Fibroblast of lung (primary cell): ENCODE data around the gene IL23A. TPM values are rescaled to one million over a fixed set of nuclear protein-coding genes. Genes with fewer than 3 reads are reported as not detected.

Experiments
- DNase-seq, 2 donors: peaks; one replicate each; pipeline versions ENCODE4 v3.0.0 to v3.0.0-alpha.2; 2010; ENCODE audit warnings: low read depth in 2 of 2
- H2AFZ ChIP-seq: 2 replicates; pipeline ENCODE4 v1.5.1; 2012; ENCODE audit warnings: low read length, control low read depth, inconsistent platforms
- H3K27ac ChIP-seq: 2 replicates; pipeline ENCODE4 v1.5.1; 2011; ENCODE audit warnings: low read length, control low read depth; ENCODE audit not compliant: insufficient read depth
- H3K27me3 ChIP-seq: 2 replicates; pipeline ENCODE4 v1.5.1; 2011; ENCODE audit warnings: mild to moderate bottlenecking, low read length; ENCODE audit not compliant: control insufficient read depth, insufficient read depth
- H3K36me3 ChIP-seq: 2 replicates; pipeline ENCODE4 v1.5.1; 2011; ENCODE audit warnings: low read length; ENCODE audit not compliant: control insufficient read depth, insufficient read depth
- H3K4me1 ChIP-seq: 2 replicates; pipeline ENCODE4 v1.5.1; 2011; ENCODE audit warnings: low read length; ENCODE audit not compliant: control insufficient read depth, insufficient read depth; ENCODE audit errors: extremely low read depth
- H3K4me2 ChIP-seq: 2 replicates; pipeline ENCODE4 v1.5.1; 2011; ENCODE audit warnings: low read length, control low read depth; ENCODE audit not compliant: insufficient read depth; ENCODE audit errors: extremely low read depth
- H3K4me3 ChIP-seq, 4 experiments: fragments of 200-600 bp in 1 of 4; sonication (generic) in 1 of 4; replicated peaks in 1 of 4; 2 replicates each; pipeline ENCODE4 v1.5.1; 2011 to 2016; ENCODE audit warnings: low read length in 4 of 4, low read depth in 3 of 4, mild to moderate bottlenecking in 3 of 4, control low read depth in 2 of 4, inconsistent platforms in 1 of 4, mixed read lengths in 1 of 4; ENCODE audit not compliant: insufficient read depth in 1 of 4; ENCODE audit errors: control extremely low read depth in 1 of 4
- H3K79me2 ChIP-seq: 2 replicates; pipeline ENCODE4 v1.5.1; 2012; ENCODE audit warnings: mild to moderate bottlenecking, low read length, inconsistent platforms; ENCODE audit not compliant: control insufficient read depth, insufficient read depth
- H3K9ac ChIP-seq: 2 replicates; pipeline ENCODE4 v1.5.1; 2011; ENCODE audit warnings: mild to moderate bottlenecking, low read length, control low read depth; ENCODE audit not compliant: insufficient read depth
- H3K9me3 ChIP-seq: 2 replicates; pipeline ENCODE4 v1.5.1; 2012; ENCODE audit warnings: low read depth, low read length; ENCODE audit not compliant: control insufficient read depth, insufficient read depth
- H4K20me1 ChIP-seq: 2 replicates; pipeline ENCODE4 v1.5.1; 2011; ENCODE audit warnings: low read length; ENCODE audit not compliant: control insufficient read depth, insufficient read depth; ENCODE audit errors: extremely low read depth
- EZH2 ChIP-seq: IDR thresholded peaks from 2 replicates; pipeline ENCODE4 v1.5.1; 2012; ENCODE audit warnings: low read length, control low read depth, mild to moderate bottlenecking; ENCODE audit errors: missing control alignments
- polyA plus RNA-seq, 2 donors: library from polyadenylated mRNA; depleted of rRNA in 1 of 2; stranded (reverse) in 1 of 2; unstranded in 1 of 2; fragments of >200 nt; gene quantifications; 2 replicates each; pipeline ENCODE4 v1.2.1, GENCODE V29; 2011 to 2012; ENCODE audit warnings: missing spikeins in 1 of 2
- total RNA-seq: library from RNA; depleted of rRNA; stranded (reverse); fragments of >200 nt; gene quantifications from 2 replicates; pipeline ENCODE4 v1.2.1, GENCODE V29; 2014
- TF ChIP-seq, protein P1 (sequence below), 2 donors: IDR thresholded peaks in 1 of 2; conservative IDR thresholded peaks in 1 of 2; 1 replicate in 1 of 2; 2 replicates in 1 of 2; pipeline ENCODE4 v1.5.1; 2011 to 2012; ENCODE audit warnings: low read length in 2 of 2, control low read depth in 1 of 2, inconsistent platforms in 1 of 2, low read depth in 1 of 2, mild to moderate bottlenecking in 1 of 2

The IL23A gene
- total and polyA plus RNA-seq, 2 donors (not counting 1 experiment from before 2014, with no cell fraction given): 0.17 TPM; not detected in 1

GRCh38 chr12:56359851-56360767 lies 21.4 kb downstream of the IL23A start, which contains the start of gene STAT2:
TSS of gene STAT2 (minus strand) at chr12:56360107. CDS start at chr12:56356571, 3,536 bp downstream.
- DNase-seq: peak; percentile 100

DNA sequence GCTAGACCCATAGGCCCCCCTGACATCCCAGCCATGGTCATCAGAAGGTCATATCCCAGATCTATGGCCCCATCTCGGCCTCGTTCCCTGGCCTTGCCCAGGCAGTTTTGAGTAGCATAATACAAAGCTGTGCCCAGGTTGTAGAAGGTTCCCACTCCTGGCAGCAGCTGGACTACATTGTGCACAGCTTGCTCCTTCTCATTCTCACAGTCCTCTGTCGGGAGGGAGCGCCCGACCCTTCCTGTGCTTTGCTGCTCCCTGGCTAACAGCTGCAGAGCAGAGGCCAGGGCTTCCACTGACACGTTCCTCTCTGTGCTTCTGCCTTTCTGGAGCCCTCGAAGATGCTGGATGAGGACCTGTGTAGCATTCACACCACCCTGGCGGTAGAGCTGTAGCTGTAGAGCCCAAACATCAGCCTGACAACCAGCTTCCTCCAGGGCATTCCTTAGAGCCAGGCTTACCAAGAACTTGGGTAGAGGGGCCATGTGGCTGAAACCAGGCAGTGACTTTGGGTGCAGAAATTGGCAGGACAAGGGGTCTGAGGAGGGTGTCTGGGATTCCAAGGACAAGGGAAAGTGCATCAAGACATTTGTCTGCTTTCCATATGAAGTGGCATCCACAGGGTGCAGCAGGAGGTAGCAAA lies 22.9 kb downstream of the IL23A start:
- H3K36me3 ChIP-seq: no peaks in the 10 kb centered on the region
- no peak for DNase-seq
- H3K4me3 ChIP-seq: no peak overlapping the region
- H3K79me2 ChIP-seq: peaks cover 28% of the 10 kb centered on the region
- TF ChIP-seq, protein P1, sequence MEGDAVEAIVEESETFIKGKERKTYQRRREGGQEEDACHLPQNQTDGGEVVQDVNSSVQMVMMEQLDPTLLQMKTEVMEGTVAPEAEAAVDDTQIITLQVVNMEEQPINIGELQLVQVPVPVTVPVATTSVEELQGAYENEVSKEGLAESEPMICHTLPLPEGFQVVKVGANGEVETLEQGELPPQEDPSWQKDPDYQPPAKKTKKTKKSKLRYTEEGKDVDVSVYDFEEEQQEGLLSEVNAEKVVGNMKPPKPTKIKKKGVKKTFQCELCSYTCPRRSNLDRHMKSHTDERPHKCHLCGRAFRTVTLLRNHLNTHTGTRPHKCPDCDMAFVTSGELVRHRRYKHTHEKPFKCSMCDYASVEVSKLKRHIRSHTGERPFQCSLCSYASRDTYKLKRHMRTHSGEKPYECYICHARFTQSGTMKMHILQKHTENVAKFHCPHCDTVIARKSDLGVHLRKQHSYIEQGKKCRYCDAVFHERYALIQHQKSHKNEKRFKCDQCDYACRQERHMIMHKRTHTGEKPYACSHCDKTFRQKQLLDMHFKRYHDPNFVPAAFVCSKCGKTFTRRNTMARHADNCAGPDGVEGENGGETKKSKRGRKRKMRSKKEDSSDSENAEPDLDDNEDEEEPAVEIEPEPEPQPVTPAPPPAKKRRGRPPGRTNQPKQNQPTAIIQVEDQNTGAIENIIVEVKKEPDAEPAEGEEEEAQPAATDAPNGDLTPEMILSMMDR (conservative IDR thresholded peaks at IDR 0.05 in 1 of 2, IDR thresholded peaks at IDR 0.05 in 1 of 2; ENCODE audit: low read depth in 1 of 2, low read length in 2 of 2): no peak
- TF ChIP-seq EZH2: no peak
- H3K27ac ChIP-seq: no peak overlapping the region
- H3K9ac ChIP-seq: no peak overlapping the region
- H4K20me1 ChIP-seq: no peaks in the 10 kb centered on the region
- H2AFZ ChIP-seq: no peak overlapping the region
- H3K9me3 ChIP-seq: no peaks in the 10 kb centered on the region
- peaks cover 9% of the 10 kb centered on the region for H3K4me1 ChIP-seq
- no peak overlapping the region for H3K4me2 ChIP-seq
- H3K27me3 ChIP-seq: no peaks in the 10 kb centered on the region

More at GRCh38 chr12:56359851-56360767, 21.4 kb downstream of the IL23A start, which contains the start of gene STAT2:
- Histone ChIP-seq H3K4me3 (peak within 1 kb of the TSS; percentile 99 to 100 (median 100)), H3K9ac (peak within 1 kb of the TSS; percentile 90), H2AFZ (peak within 1 kb of the TSS; percentile 84), H4K20me1 (no peaks in the 10 kb centered on the region), H3K4me1 (peaks cover 9% of the 10 kb centered on the region), H3K36me3 (peaks cover 11% of the 10 kb centered on the region), H3K4me2 (peak within 1 kb of the TSS; percentile 96), H3K27me3 (no peaks in the 10 kb centered on the region), H3K79me2 (peaks cover 33% of the 10 kb centered on the region), H3K9me3 (no peaks in the 10 kb centered on the region), H3K27ac (peak within 1 kb of the TSS; percentile 96)
- TF ChIP-seq EZH2: no peak
- TF ChIP-seq, protein P1 (conservative IDR thresholded peaks at IDR 0.05 in 1 of 2, IDR thresholded peaks at IDR 0.05 in 1 of 2; ENCODE audit: low read depth in 1 of 2, low read length in 2 of 2): no peak
